Prostate gland (tissue), 2 donors: Measurements from ENCODE around the gene PTPRJ. TPM values are rescaled to one million over a fixed set of nuclear protein-coding genes. Genes with fewer than 3 reads are reported as not detected.

ENCODE experiments used
- DNase-seq: peaks from one replicate; pipeline ENCODE4 v3.0.0-alpha.2; 2019; ENCODE audit warnings: low spot score
- H3K27ac ChIP-seq, 2 donors: fragments of 200-600 bp; sonication (generic); 2 replicates each; pipeline ENCODE4 v1.5.1; 2017 to 2019
- H3K27me3 ChIP-seq: fragments of 200-600 bp; sonication (generic); replicated peaks from 2 replicates; pipeline ENCODE4 v1.5.1; 2019; ENCODE audit not compliant: insufficient read depth
- H3K36me3 ChIP-seq, 2 donors: fragments of 200-600 bp; sonication (generic); 1 replicate in 1 of 2; 2 replicates in 1 of 2; pipeline versions ENCODE4 v1.5.1 to v1.8.1; 2017 to 2019
- H3K4me1 ChIP-seq: fragments of 200-600 bp; sonication (generic); replicated peaks from 2 replicates; pipeline ENCODE4 v1.5.1; 2019
- H3K4me3 ChIP-seq, 2 donors: fragments of 200-600 bp; sonication (generic); 2 replicates each; pipeline ENCODE4 v1.5.1; 2017 to 2019
- H3K9me3 ChIP-seq: fragments of 200-600 bp; sonication (generic); 2 replicates; pipeline ENCODE4 v1.5.1; 2017
- POLR2A ChIP-seq: fragments of 450-650 bp; IDR thresholded peaks from one replicate; pipeline ENCODE4 v1.6.1; 2016; ENCODE audit warnings: antibody characterized with exemption, mild to moderate bottlenecking
- POLR2AphosphoS5 ChIP-seq: sonication (generic); formaldehyde crosslinking; IDR thresholded peaks from one replicate; pipeline ENCODE4 v1.6.1; 2017; ENCODE audit warnings: antibody characterized with exemption
- WGBS: methylation state at CpG from one replicate; pipeline ENCODE4 v1.1.5; 2018; 5-methylcytosine and 5-hydroxymethylcytosine counted together
- intact Hi-C: fragments of 100-400 bp; cut with DNase I; formaldehyde crosslinking; loops from one replicate; pipeline ENCODE4 v1.14.2; 2022
- total RNA-seq, 2 donors: library from RNA; depleted of rRNA; stranded (reverse); fragments of >200 nt; gene quantifications; one replicate each; pipeline ENCODE4 v1.1.0, GENCODE V29; 2016
- TF ChIP-seq, protein P1 (sequence below), 4 experiments: fragments of 200-600 bp in 2 of 4; fragments of 450-650 bp in 2 of 4; sonication (generic) in 2 of 4; IDR thresholded peaks; 1 replicate in 3 of 4; 2 replicates in 1 of 4; pipeline ENCODE4 v1.5.1; 2016 to 2019; ENCODE audit warnings: antibody characterized with exemption in 4 of 4, mild to moderate bottlenecking in 2 of 4, moderate library complexity in 2 of 4

Gene PTPRJ
- total RNA-seq, 2 donors from 2014 or later = 24.9 to 48.0 TPM

DNA sequence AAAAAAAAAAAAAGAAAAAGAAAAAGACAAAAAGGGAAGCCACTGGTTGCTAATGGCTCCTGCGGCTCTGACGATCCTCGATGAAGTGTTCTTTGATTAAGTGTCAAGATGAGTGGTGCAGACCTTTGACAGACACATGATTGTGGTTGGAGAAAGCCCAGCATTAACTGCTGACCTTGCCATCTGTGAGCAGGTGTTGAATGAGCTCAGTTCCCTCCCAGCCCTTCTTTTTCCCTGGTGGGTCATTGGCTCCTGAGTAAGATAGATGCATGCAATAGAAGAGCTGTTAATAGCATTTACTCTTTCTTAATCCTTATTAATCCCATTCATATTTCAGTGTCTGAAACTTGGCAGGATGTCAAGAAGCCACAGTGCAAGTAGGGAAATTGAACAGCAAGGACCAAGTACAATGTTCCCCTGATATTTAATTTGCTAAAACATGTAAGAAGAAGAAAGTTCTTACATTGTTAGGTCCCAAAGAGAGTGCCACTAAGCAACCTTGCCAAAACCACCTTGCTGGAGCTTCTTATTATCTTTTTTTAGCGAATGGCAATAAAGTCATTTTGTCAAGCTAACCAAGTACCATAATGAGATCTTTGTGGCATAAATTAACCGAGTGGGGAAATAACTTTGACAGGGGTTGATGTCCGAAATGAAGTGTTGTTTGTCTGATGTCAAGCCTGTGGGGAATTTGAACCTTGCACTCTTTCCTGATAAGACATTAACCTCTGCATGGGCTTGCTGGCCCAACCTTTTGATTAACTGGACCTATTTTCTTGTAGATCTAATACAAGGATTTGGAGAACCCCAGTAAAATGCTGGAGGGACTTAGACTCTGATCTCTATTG is 113.7 kb downstream of the PTPRJ start:
- WGBS = 51% methylated on average over 6 of the region's 6 CpGs
- no peaks in the 10 kb centered on the region for H3K36me3 ChIP-seq
- H3K9me3 ChIP-seq = no peaks in the 10 kb centered on the region
- H3K27ac ChIP-seq = peak overlapping the region; percentile 57
- no peaks in the 10 kb centered on the region for H3K27me3 ChIP-seq
- no peak for DNase-seq
- intact Hi-C loops = no loop called here
- no peak overlapping the region for H3K4me3 ChIP-seq
- peaks cover 4% of the 10 kb centered on the region for H3K4me1 ChIP-seq
- TF ChIP-seq, protein P1, sequence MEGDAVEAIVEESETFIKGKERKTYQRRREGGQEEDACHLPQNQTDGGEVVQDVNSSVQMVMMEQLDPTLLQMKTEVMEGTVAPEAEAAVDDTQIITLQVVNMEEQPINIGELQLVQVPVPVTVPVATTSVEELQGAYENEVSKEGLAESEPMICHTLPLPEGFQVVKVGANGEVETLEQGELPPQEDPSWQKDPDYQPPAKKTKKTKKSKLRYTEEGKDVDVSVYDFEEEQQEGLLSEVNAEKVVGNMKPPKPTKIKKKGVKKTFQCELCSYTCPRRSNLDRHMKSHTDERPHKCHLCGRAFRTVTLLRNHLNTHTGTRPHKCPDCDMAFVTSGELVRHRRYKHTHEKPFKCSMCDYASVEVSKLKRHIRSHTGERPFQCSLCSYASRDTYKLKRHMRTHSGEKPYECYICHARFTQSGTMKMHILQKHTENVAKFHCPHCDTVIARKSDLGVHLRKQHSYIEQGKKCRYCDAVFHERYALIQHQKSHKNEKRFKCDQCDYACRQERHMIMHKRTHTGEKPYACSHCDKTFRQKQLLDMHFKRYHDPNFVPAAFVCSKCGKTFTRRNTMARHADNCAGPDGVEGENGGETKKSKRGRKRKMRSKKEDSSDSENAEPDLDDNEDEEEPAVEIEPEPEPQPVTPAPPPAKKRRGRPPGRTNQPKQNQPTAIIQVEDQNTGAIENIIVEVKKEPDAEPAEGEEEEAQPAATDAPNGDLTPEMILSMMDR (IDR thresholded peaks at IDR 0.05) = no peak
- TF ChIP-seq POLR2A = no peak
- no peak for TF ChIP-seq POLR2AphosphoS5

DNA sequence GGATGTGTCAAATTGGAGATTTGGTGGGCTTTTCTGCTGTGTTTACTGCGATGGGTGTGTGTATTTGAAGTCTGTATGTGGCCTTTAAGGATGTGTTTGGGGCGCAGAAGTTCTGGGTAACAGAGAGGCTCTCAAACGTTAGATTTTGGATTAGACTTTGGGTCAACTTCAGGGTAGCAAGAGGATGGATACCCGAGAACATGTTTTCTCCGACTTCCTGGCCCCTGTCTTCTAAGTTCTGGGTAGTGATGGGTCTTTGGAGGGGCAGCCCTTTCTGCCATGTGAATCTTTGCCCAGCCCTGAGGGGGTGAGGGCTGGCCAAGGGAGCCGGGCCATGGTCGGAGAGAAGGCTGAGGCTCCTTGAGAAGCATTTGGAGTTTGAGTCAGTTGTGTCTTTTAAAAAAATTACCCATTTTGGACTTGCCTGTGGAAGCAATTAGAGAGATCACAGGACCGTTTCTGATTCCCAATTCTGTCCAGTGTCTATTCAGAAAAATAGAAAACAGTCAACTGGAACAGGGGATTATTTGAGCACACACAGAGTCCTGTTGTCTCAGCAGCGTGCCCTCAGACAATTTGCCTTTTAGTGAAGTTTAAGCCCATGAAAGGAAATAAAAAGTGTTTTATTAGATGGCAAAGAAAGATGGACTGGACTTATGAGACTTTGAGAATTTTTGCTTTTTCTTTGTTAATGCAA is 114.4 kb downstream of the PTPRJ start:
- TF ChIP-seq POLR2AphosphoS5 = no peak
- TF ChIP-seq, protein P1 (IDR thresholded peaks at IDR 0.05) = no peak
- TF ChIP-seq POLR2A = no peak
- Histone ChIP-seq H3K27me3 (no peaks in the 10 kb centered on the region), H3K4me1 (peaks cover 4% of the 10 kb centered on the region), H3K27ac (peak overlapping the region; percentile 5 to 57), H3K9me3 (no peaks in the 10 kb centered on the region), H3K36me3 (no peaks in the 10 kb centered on the region), H3K4me3 (no peak overlapping the region)
- intact Hi-C loops = no loop called here
- WGBS = 89% methylated on average over 9 of the region's 9 CpGs
- no peak for DNase-seq

DNA sequence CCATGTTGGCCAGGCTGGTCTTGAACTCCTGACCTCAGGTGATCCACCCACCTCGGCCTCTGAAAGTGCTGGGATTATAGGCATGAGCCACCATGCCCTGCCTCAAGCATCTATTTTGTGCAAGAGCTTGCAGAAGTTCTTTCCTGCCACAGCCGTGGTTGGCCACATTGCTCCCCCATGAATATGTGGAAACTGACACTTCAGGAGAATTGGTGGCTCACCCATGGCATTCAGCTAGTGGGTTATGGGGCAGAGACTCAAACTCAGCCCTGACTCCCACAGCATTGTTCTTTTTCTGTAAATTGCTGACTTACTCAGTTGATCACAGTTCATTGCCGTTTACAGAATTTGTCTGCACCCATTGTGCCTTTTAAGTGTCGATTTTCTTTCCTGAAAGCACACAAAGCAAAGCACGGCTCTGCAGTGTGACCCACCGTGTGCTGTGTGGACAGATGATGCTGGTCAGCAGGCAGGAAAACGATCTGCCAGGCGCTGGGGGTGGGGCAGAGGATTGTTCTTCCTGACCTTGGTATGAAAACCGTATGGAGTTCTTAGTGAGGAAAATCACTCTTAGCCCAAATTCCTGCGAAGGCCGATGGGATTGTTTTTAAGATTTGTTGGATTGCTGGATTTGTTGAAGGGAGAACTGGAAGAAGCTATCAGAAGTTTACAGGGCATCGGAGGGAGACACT is 115.6 kb downstream of the PTPRJ start:
- WGBS = 62% methylated on average over 12 of the region's 12 CpGs
- Histone ChIP-seq H3K27ac (no peak overlapping the region), H3K27me3 (no peaks in the 10 kb centered on the region), H3K36me3 (no peaks in the 10 kb centered on the region), H3K4me3 (no peak overlapping the region), H3K4me1 (peaks cover 4% of the 10 kb centered on the region), H3K9me3 (no peaks in the 10 kb centered on the region)
- no peak for DNase-seq
- TF ChIP-seq, protein P1 (IDR thresholded peaks at IDR 0.05) = no peak
- no peak for TF ChIP-seq POLR2AphosphoS5
- no peak for TF ChIP-seq POLR2A
- intact Hi-C loops = no loop called here

DNA sequence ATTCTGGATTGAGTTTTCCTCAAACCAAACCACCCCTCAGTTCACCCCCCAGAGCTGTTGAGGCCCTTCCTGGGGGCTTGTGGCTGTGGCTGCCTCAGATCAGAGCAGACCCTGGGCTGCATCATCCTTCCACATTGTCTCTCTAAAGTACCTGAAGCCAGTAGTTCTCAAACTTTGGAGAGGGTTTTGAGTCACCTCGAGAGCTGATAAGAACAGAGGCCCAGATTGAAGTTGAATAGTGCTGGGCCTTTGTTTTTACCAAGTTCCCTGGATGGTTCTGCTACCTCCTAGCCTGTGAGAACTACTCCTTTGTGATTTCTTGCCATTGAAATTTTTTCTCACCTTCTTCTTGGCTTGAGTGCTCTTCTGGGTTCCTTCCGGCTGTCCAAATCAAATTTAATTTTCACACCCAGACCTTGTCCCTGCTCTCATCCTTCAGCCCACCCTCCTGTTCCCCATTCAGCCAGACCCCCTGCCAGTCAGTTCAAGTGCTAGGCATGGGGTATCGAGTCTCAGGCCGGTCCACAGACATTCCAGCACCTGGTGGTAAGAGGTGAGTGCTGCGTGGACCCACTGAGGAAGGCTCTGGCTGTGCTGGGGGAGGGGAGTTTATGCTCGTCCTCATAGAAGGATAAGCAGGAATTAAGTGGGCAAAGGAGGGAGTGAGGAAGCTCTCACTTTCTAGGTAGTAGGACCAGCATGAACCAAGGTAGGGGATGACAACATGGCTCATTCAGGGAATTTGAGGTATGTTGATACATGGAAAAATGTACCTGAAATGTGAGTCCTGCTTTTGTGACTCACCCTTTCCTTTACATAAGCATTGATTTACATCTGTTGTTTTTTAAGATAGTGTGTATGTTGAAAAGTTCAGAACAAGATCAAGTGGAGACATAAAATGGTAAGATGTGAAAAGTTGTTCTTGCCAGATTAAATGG is 116.5 kb downstream of the PTPRJ start:
- Histone ChIP-seq H3K4me3 (no peak overlapping the region), H3K36me3 (no peaks in the 10 kb centered on the region), H3K4me1 (peaks cover 4% of the 10 kb centered on the region), H3K27ac (no peak overlapping the region), H3K9me3 (no peaks in the 10 kb centered on the region), H3K27me3 (no peaks in the 10 kb centered on the region)
- intact Hi-C loops = no loop called here
- DNase-seq = no peak
- 89% methylated on average over 6 of the region's 6 CpGs for WGBS
- TF ChIP-seq, protein P1 (IDR thresholded peaks at IDR 0.05) = no peak
- TF ChIP-seq POLR2A (no peak), POLR2AphosphoS5 (no peak)
